ENCODE results near the gene OGDH.

GRCh38 chr7:44633254-44634186 lies 27.1 kb downstream of the OGDH start:
- TF ChIP-seq CTCF (IDR thresholded peaks at IDR 0.05; ENCODE audit: low read depth, low read length, poor library complexity, severe bottlenecking) (no peak), EZH2phosphoT487 (IDR thresholded peaks at IDR 0.05; ENCODE audit: borderline replicate concordance, low read length) (no peak)

Measured in DOHH2 (cell line).